CD14-positive monocyte (primary cell): Measurements from ENCODE around the gene AWAT1. TPM values are rescaled to one million over a fixed set of nuclear protein-coding genes. Genes with fewer than 3 reads are reported as not detected.

Source experiments
- DNase-seq, 3 donors: peaks; one replicate each; pipeline ENCODE4 v3.0.0-alpha.2; 2011 to 2022
- H2AFZ ChIP-seq: 2 replicates; pipeline ENCODE4 v1.6.0; 2012; ENCODE audit warnings: mild to moderate bottlenecking, low read depth, low read length, inconsistent platforms; ENCODE audit not compliant: insufficient read depth, poor library complexity, severe bottlenecking
- H3K27ac ChIP-seq, 2 donors: 1 replicate in 1 of 2; 2 replicates in 1 of 2; pipeline ENCODE4 v1.5.1; 2012 to 2013; ENCODE audit warnings: low read length in 2 of 2, control low read depth in 1 of 2, inconsistent platforms in 1 of 2, low read depth in 1 of 2, mild to moderate bottlenecking in 1 of 2
- H3K27me3 ChIP-seq, 2 donors: one replicate each; pipeline versions ENCODE4 v1.6.0 to v1.6.1; 2011 to 2013; ENCODE audit warnings: low read length in 2 of 2; ENCODE audit not compliant: control insufficient read depth in 2 of 2, insufficient read depth in 2 of 2
- H3K36me3 ChIP-seq, 2 donors: replicated peaks in 1 of 2; 1 replicate in 1 of 2; 2 replicates in 1 of 2; pipeline versions ENCODE4 v1.5.1 to v1.6.1; 2012 to 2013; ENCODE audit warnings: low read length in 2 of 2, control low read depth in 1 of 2, inconsistent platforms in 1 of 2, mild to moderate bottlenecking in 1 of 2; ENCODE audit not compliant: insufficient read depth in 2 of 2, control insufficient read depth in 1 of 2
- H3K4me1 ChIP-seq, 2 donors: 1 replicate in 1 of 2; 2 replicates in 1 of 2; pipeline versions ENCODE4 v1.5.1 to v1.6.1; 2012 to 2013; ENCODE audit warnings: low read length in 2 of 2, control low read depth in 1 of 2, inconsistent platforms in 1 of 2, mild to moderate bottlenecking in 1 of 2, moderate library complexity in 1 of 2; ENCODE audit not compliant: insufficient read depth in 2 of 2, control insufficient read depth in 1 of 2
- H3K4me2 ChIP-seq: replicated peaks from 2 replicates; pipeline ENCODE3; 2012; ENCODE audit warnings: low read length, moderate library complexity, mild to moderate bottlenecking; ENCODE audit not compliant: poor library complexity, severe bottlenecking; ENCODE audit errors: extremely low read depth
- H3K4me3 ChIP-seq, 3 experiments: fragments of 200-600 bp in 1 of 3; sonication (generic) in 1 of 3; replicated peaks in 1 of 3; 1 replicate in 2 of 3; 2 replicates in 1 of 3; pipeline ENCODE4 v1.5.1; 2011 to 2013; ENCODE audit warnings: low read length in 3 of 3, mild to moderate bottlenecking in 3 of 3, control low read depth in 2 of 3, low read depth in 2 of 3, inconsistent platforms in 1 of 3, moderate library complexity in 1 of 3
- H3K79me2 ChIP-seq: 2 replicates; pipeline ENCODE4 v1.6.0; 2012; ENCODE audit warnings: mild to moderate bottlenecking, control low read depth, inconsistent platforms, low read length, moderate library complexity; ENCODE audit not compliant: insufficient read depth
- H3K9ac ChIP-seq: 2 replicates; pipeline ENCODE4 v1.6.0; 2017; ENCODE audit warnings: low read length, mild to moderate bottlenecking; ENCODE audit not compliant: insufficient read depth, poor library complexity, severe bottlenecking
- H3K9me3 ChIP-seq, 2 donors: replicated peaks in 1 of 2; 1 replicate in 1 of 2; 2 replicates in 1 of 2; pipeline versions ENCODE4 v1.5.1 to v1.6.1; 2012 to 2013; ENCODE audit warnings: low read length in 2 of 2, control low read depth in 1 of 2; ENCODE audit not compliant: control insufficient read depth in 1 of 2, insufficient read depth in 1 of 2
- H4K20me1 ChIP-seq: 2 replicates; pipeline ENCODE4 v1.6.0; 2012; ENCODE audit warnings: mild to moderate bottlenecking, low read length, control low read depth, moderate library complexity; ENCODE audit not compliant: insufficient read depth
- H3K27ac Mint-ChIP-seq, 7 donors: one replicate each; pipeline ENCODE4 v1.8.0; 2020; ENCODE audit warnings: mild to moderate bottlenecking in 7 of 7, mixed read lengths in 7 of 7, moderate library complexity in 6 of 7, inconsistent platforms in 2 of 7
- H3K27me3 Mint-ChIP-seq, 3 donors: one replicate each; pipeline ENCODE4 v1.8.0; 2021 to 2022; ENCODE audit warnings: low read depth in 3 of 3, mild to moderate bottlenecking in 3 of 3, mixed read lengths in 3 of 3, moderate library complexity in 3 of 3, inconsistent platforms in 1 of 3
- H3K36me3 Mint-ChIP-seq, 2 donors: one replicate each; pipeline ENCODE4 v1.8.0; 2020; ENCODE audit warnings: mixed read lengths in 2 of 2, inconsistent platforms in 1 of 2, mild to moderate bottlenecking in 1 of 2
- H3K4me1 Mint-ChIP-seq: one replicate; pipeline ENCODE4 v1.8.0; 2020; ENCODE audit warnings: mild to moderate bottlenecking, mixed read lengths
- H3K4me3 Mint-ChIP-seq, 2 donors: one replicate each; pipeline ENCODE4 v1.8.0; 2020; ENCODE audit warnings: mild to moderate bottlenecking in 2 of 2, mixed read lengths in 2 of 2, moderate library complexity in 1 of 2
- H3K9me3 Mint-ChIP-seq, 7 donors: one replicate each; pipeline ENCODE4 v1.8.0; 2020 to 2022; ENCODE audit warnings: mixed read lengths in 7 of 7, mild to moderate bottlenecking in 6 of 7, moderate library complexity in 6 of 7, inconsistent platforms in 2 of 7
- CTCF ChIP-seq: fragments of 200-600 bp; IDR thresholded peaks from one replicate; pipeline ENCODE4 v1.8.0; 2022; ENCODE audit warnings: antibody characterized with exemption, mild to moderate bottlenecking
- WGBS: methylation state at CpG from one replicate; pipeline ENCODE4 v1.1.5; 2013; ENCODE audit warnings: missing lambda C conversion rate; ENCODE audit not compliant: insufficient coverage; 5-methylcytosine and 5-hydroxymethylcytosine counted together
- intact Hi-C, 2 donors: fragments of 100-400 bp; cut with micrococcal nuclease; formaldehyde crosslinking; loops; one replicate each; pipeline versions ENCODE4 v1.15.0 to v1.15.1; 2023
- polyA plus RNA-seq, 3 donors: library from polyadenylated mRNA; depleted of rRNA in 1 of 3; unstranded in 2 of 3; stranded (reverse) in 1 of 3; fragments of 300-500 nt in 2 of 3; fragments of >200 nt in 1 of 3; fragmentation: Illumina TruSeq in 2 of 3; gene quantifications; 1 replicate in 2 of 3; 2 replicates in 1 of 3; pipeline ENCODE4 v1.2.3, GENCODE V29; 2012 to 2021

The AWAT1 gene
- polyA plus RNA-seq, 3 donors = not detected

DNA sequence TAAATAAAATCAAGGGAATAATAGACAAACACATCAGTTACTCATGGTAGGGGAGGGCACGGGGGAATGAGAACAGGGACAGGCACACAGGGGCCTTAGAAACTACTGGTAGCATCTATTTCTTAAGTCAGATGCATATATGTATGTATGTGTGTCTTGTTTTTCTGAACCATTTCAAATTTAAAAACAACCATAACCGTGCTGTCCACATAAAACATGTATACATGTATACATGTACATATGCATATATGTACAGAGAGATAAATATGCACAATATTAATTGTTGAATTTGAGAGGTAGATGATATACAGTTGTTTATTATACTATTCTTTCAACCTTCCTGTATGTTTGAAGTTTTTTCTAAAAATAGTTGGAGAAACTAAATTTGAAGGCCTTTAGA is 7.8 kb upstream of the AWAT1 start:
- H3K36me3 ChIP-seq = no peaks in the 10 kb centered on the region
- no peaks in the 10 kb centered on the region for H3K4me1 Mint-ChIP-seq
- H2AFZ ChIP-seq = no peak overlapping the region
- no peaks in the 10 kb centered on the region for H4K20me1 ChIP-seq
- no peaks in the 10 kb centered on the region for H3K79me2 ChIP-seq
- H3K9ac ChIP-seq = no peak overlapping the region
- no CpG with 5 or more reads among the region's 2 CpGs for WGBS
- H3K27me3 ChIP-seq = no peaks in the 10 kb centered on the region
- DNase-seq = no peak
- H3K4me1 ChIP-seq = no peaks in the 10 kb centered on the region
- intact Hi-C loops = no loop called here
- peaks cover 0 to 1% (median 0%) of the 10 kb centered on the region in 7 donors for H3K9me3 Mint-ChIP-seq
- no peak overlapping the region for H3K27ac ChIP-seq
- peaks cover 0 to 4% (median 0%) of the 10 kb centered on the region in 3 donors for H3K27me3 Mint-ChIP-seq
- no peak overlapping the region for H3K27ac Mint-ChIP-seq
- H3K4me3 Mint-ChIP-seq = no peak overlapping the region
- no peak overlapping the region for H3K4me3 ChIP-seq
- no peak for TF ChIP-seq CTCF
- no peaks in the 10 kb centered on the region for H3K36me3 Mint-ChIP-seq
- H3K9me3 ChIP-seq = no peaks in the 10 kb centered on the region
- H3K4me2 ChIP-seq = no peak overlapping the region

- Mint-ChIP-seq H3K27me3 (no peaks in the 10 kb centered on the region), H3K4me3 (no peak overlapping the region), H3K4me1 (peaks cover 2% of the 10 kb centered on the region), H3K36me3 (no peaks in the 10 kb centered on the region), H3K9me3 (peaks cover 0 to 2% (median 0%) of the 10 kb centered on the region in 7 donors), H3K27ac (no peak overlapping the region)
- Histone ChIP-seq H4K20me1 (no peaks in the 10 kb centered on the region), H3K4me1 (no peaks in the 10 kb centered on the region), H3K27me3 (no peaks in the 10 kb centered on the region), H3K9me3 (no peaks in the 10 kb centered on the region), H3K4me3 (no peak overlapping the region), H2AFZ (no peak overlapping the region), H3K79me2 (no peaks in the 10 kb centered on the region), H3K9ac (no peak overlapping the region), H3K27ac (no peak overlapping the region), H3K36me3 (no peaks in the 10 kb centered on the region), H3K4me2 (no peak overlapping the region)
- intact Hi-C loops = no loop called here
- TF ChIP-seq CTCF = no peak
- WGBS = no CpG with 5 or more reads among the region's 4 CpGs
- DNase-seq = no peak
Measured at GRCh38 chrX:70231666-70232065, 2.8 kb upstream of the AWAT1 start.
